HCT116 (cell line): Measurements from ENCODE around the gene ZMYND10. TPM values are rescaled to one million over a fixed set of nuclear protein-coding genes. Genes with fewer than 3 reads are reported as not detected.

Experiments used
- ATAC-seq: fragments of 200-7000 bp; cut with Tn5 transposase; 2 replicates; pipeline ENCODE4 v1.9.1; 2020; ENCODE audit warnings: mild to moderate bottlenecking, moderate library complexity
- BruUV-seq: library from RNA; stranded (reverse); fragments of 400-500 nt; replicated peaks from 2 replicates; lab custom pipeline; 2021; lab: Mats Ljungman, UMichigan
- CTCF ChIA-PET: fragments of 300-600 bp; sonication (Branson Sonifier 250); formaldehyde crosslinking; loops from one replicate; lab custom pipeline; 2021; ENCODE audit warnings: antibody characterized with exemption; lab: Charles Lee
- POLR2A ChIA-PET: fragments of 300-600, 350-600 bp; sonication (Branson Sonifier 250); formaldehyde crosslinking; loops from one replicate; lab custom pipeline; 2021; ENCODE audit warnings: antibody characterized with exemption; lab: Charles Lee
- RAD21 ChIA-PET, 2 experiments: fragments of 300-600 bp; sonication (Branson Sonifier 250); formaldehyde crosslinking; loops; one replicate each; lab custom pipeline; 2023; ENCODE audit warnings: low total read pairs in 2 of 2; ENCODE audit not compliant: uncharacterized antibody in 2 of 2, unreplicated experiment in 2 of 2, low non-redundant PET in 1 of 2; lab: Charles Lee
- DNase-seq: peaks from one replicate; pipeline ENCODE4 v3.0.0-alpha.2; 2010; ENCODE audit warnings: low read depth, low spot score
- H2AFZ ChIP-seq: fragments of 200-600 bp; shearing (Covaris generic), sonication (generic); 2 replicates; pipeline ENCODE4 v1.6.1; 2017; ENCODE audit warnings: low read depth, mixed run types, mixed read lengths, antibody characterized with exemption, low read length; ENCODE audit not compliant: poor library complexity, severe bottlenecking
- H3K27ac ChIP-seq: 2 replicates; pipeline ENCODE4 v1.5.1; 2012; ENCODE audit warnings: low read depth, low read length
- H3K27me3 ChIP-seq: fragments of 200-600 bp; sonication (generic); 2 replicates; pipeline ENCODE4 v1.6.1; 2016; ENCODE audit warnings: mixed run types, low read length, mixed read lengths; ENCODE audit not compliant: insufficient read depth
- H3K36me3 ChIP-seq, 2 experiments: fragments of 200-500 bp in 1 of 2; fragments of 200-600 bp in 1 of 2; sonication (Bioruptor generic) in 1 of 2; sonication (generic) in 1 of 2; 2 replicates each; pipeline versions ENCODE4 v1.5.1 to v1.6.1; 2014 to 2016; ENCODE audit warnings: low read length in 2 of 2, inconsistent platforms in 1 of 2, mixed read lengths in 1 of 2, mixed run types in 1 of 2; ENCODE audit not compliant: insufficient read depth in 2 of 2, control insufficient read depth in 1 of 2
- H3K4me1 ChIP-seq, 2 experiments: fragments of 200-600 bp in 1 of 2; sonication (generic) in 1 of 2; 2 replicates each; pipeline versions ENCODE4 v1.5.1 to v1.6.1; 2012 to 2017; ENCODE audit warnings: low read length in 2 of 2, inconsistent platforms in 1 of 2, mild to moderate bottlenecking in 1 of 2, mixed read lengths in 1 of 2, mixed run types in 1 of 2, moderate library complexity in 1 of 2; ENCODE audit not compliant: insufficient read depth in 2 of 2, control insufficient read depth in 1 of 2
- H3K4me2 ChIP-seq: fragments of 200-600 bp; sonication (generic); 2 replicates; pipeline ENCODE4 v1.6.1; 2017; ENCODE audit warnings: mixed run types, low read length, mixed read lengths
- H3K4me3 ChIP-seq, 2 experiments: fragments of 200-600 bp in 1 of 2; sonication (generic) in 1 of 2; replicated peaks in 1 of 2; 2 replicates each; pipeline ENCODE4 v1.5.1; 2011 to 2016; ENCODE audit warnings: low read length in 2 of 2, control low read depth in 1 of 2, low read depth in 1 of 2, mild to moderate bottlenecking in 1 of 2, mixed read lengths in 1 of 2, mixed run types in 1 of 2
- H3K79me2 ChIP-seq: fragments of 200-600 bp; sonication (generic); 2 replicates; pipeline ENCODE4 v1.6.1; 2017; ENCODE audit warnings: mild to moderate bottlenecking, mixed run types, low read length, moderate library complexity, mixed read lengths; ENCODE audit not compliant: insufficient read depth
- H3K9ac ChIP-seq: fragments of 200-600 bp; sonication (generic); 2 replicates; pipeline ENCODE4 v1.6.1; 2016; ENCODE audit warnings: low read length, mixed read lengths
- H3K9me2 ChIP-seq: fragments of 200-600 bp; sonication (generic), shearing (Covaris generic); 2 replicates; pipeline ENCODE4 v1.6.1; 2017; ENCODE audit warnings: mixed run types, mild to moderate bottlenecking, moderate library complexity; ENCODE audit not compliant: insufficient read depth
- H3K9me3 ChIP-seq, 2 experiments: fragments of 200-500 bp in 1 of 2; fragments of 200-600 bp in 1 of 2; sonication (Bioruptor generic) in 1 of 2; sonication (generic) in 1 of 2; 2 replicates each; pipeline ENCODE4 v1.6.1; 2014 to 2017; ENCODE audit warnings: low read length in 2 of 2, mixed read lengths in 2 of 2, inconsistent platforms in 1 of 2, low read depth in 1 of 2, mild to moderate bottlenecking in 1 of 2, mixed run types in 1 of 2, moderate library complexity in 1 of 2; ENCODE audit not compliant: control insufficient read depth in 1 of 2, insufficient read depth in 1 of 2
- H4K20me1 ChIP-seq: fragments of 200-600 bp; sonication (generic), shearing (Covaris generic); 2 replicates; pipeline ENCODE4 v1.6.1; 2017; ENCODE audit warnings: mixed run types, mild to moderate bottlenecking, moderate library complexity; ENCODE audit not compliant: insufficient read depth
- CBX3 ChIP-seq: IDR thresholded peaks from 2 replicates; pipeline ENCODE4 v1.6.1; 2012; ENCODE audit warnings: low read depth
- CEBPB ChIP-seq: IDR thresholded peaks from 2 replicates; pipeline ENCODE4 v1.6.1; 2012; ENCODE audit warnings: low read depth
- EGR1 ChIP-seq: IDR thresholded peaks from 2 replicates; pipeline ENCODE4 v1.6.1; 2012; ENCODE audit warnings: low read depth
- EZH2 ChIP-seq: fragments of 200-600 bp; sonication (generic); IDR thresholded peaks from 2 replicates; pipeline ENCODE4 v1.6.1; 2017; ENCODE audit warnings: antibody characterized with exemption, mixed run types
- EZH2phosphoT487 ChIP-seq: fragments of 200-600 bp; IDR thresholded peaks from 2 replicates; pipeline ENCODE4 v1.6.1; 2018; ENCODE audit warnings: antibody characterized with exemption, borderline replicate concordance
- FOSL1 ChIP-seq: IDR thresholded peaks from 2 replicates; pipeline ENCODE4 v1.6.1; 2012; ENCODE audit warnings: low read depth
- JUND ChIP-seq: IDR thresholded peaks from 2 replicates; pipeline ENCODE4 v1.6.1; 2012
- POLR2A ChIP-seq: IDR thresholded peaks from 2 replicates; pipeline ENCODE4 v1.7.0; 2011; ENCODE audit warnings: borderline replicate concordance; ENCODE audit not compliant: insufficient read depth, insufficient read length; ENCODE audit errors: extremely low read depth
- POLR2AphosphoS5 ChIP-seq: IDR thresholded peaks from 2 replicates; pipeline ENCODE4 v1.6.1; 2011; ENCODE audit warnings: mild to moderate bottlenecking, low read depth, low read length, moderate library complexity
- SIN3A ChIP-seq: IDR thresholded peaks from 2 replicates; pipeline ENCODE4 v1.6.1; 2012; ENCODE audit warnings: low read depth
- SRF ChIP-seq: IDR thresholded peaks from 2 replicates; pipeline ENCODE4 v1.6.1; 2012; ENCODE audit warnings: low read depth
- TCF7L2 ChIP-seq: IDR thresholded peaks from 2 replicates; pipeline ENCODE4 v1.7.0; 2011; ENCODE audit warnings: borderline replicate concordance, inconsistent platforms; ENCODE audit not compliant: insufficient read depth, insufficient read length; ENCODE audit errors: extremely low read depth
- YY1 ChIP-seq: IDR thresholded peaks from 2 replicates; pipeline ENCODE4 v1.6.1; 2011; ENCODE audit warnings: low read length, low read depth, moderate library complexity, mild to moderate bottlenecking; ENCODE audit not compliant: insufficient replicate concordance; ENCODE audit errors: extremely low read depth
- ZNF274 ChIP-seq: fragments of 200-500 bp; sonication (Bioruptor generic); IDR thresholded peaks from 2 replicates; pipeline ENCODE4 v1.6.1; 2014; ENCODE audit warnings: mild to moderate bottlenecking, low read depth, low read length, inconsistent platforms
- intact Hi-C: fragments of 100-400 bp; cut with micrococcal nuclease; formaldehyde crosslinking; loops from 2 replicates; pipeline ENCODE4 v1.10.0; 2022
- total RNA-seq: library from RNA; stranded (reverse); gene quantifications from one replicate; pipeline ENCODE4 v1.2.1, GENCODE V29; 2021; ENCODE audit not compliant: unreplicated experiment
- TF ChIP-seq, protein P1 (sequence below): IDR thresholded peaks from 2 replicates; pipeline ENCODE4 v1.6.1; 2011; ENCODE audit warnings: mild to moderate bottlenecking, low read length, moderate library complexity; ENCODE audit not compliant: insufficient replicate concordance; ENCODE audit errors: extremely low read depth
- TF ChIP-seq, protein P2 (sequence below), 3 experiments: fragments of 200-600 bp in 1 of 3; sonication (generic) in 1 of 3; IDR thresholded peaks in 2 of 3; conservative IDR thresholded peaks in 1 of 3; 2 replicates each; pipeline ENCODE4 v1.5.1; 2012 to 2017; ENCODE audit warnings: low read depth in 2 of 3, low read length in 2 of 3, antibody characterized with exemption in 1 of 3, borderline replicate concordance in 1 of 3, control low read depth in 1 of 3, mild to moderate bottlenecking in 1 of 3, mixed read lengths in 1 of 3, mixed run types in 1 of 3, moderate library complexity in 1 of 3; ENCODE audit not compliant: insufficient read depth in 1 of 3
- TF ChIP-seq, protein P3 (sequence below): IDR thresholded peaks from 2 replicates; pipeline ENCODE4 v1.6.1; 2012; ENCODE audit warnings: low read depth
- TF ChIP-seq, protein P4 (sequence below): IDR thresholded peaks from 2 replicates; pipeline ENCODE4 v1.6.1; 2012

Gene ZMYND10
- total RNA-seq, 1 experiment from 2014 or later = 3.3 TPM

DNA sequence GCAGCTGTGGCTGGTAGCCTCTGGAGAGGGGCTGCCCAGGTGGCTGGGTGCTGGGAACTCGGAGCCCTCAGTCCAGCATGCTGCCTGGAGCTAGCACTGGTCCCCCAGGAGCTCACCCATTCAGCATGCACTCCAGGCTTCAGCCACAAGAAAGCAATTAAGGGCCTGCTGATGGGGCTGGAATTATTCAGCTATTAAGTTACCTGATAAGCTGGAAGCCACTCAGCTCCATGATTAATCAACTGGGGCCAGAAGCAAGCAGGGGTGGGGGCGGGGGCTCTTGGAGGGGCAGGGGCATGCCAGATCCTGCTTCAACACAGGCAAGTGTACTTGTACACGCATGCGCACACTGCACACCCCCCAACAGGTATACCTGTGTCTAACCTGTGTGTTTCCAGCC, 35.9 kb upstream of the ZMYND10 start (continued):
- TF ChIP-seq, protein P1, sequence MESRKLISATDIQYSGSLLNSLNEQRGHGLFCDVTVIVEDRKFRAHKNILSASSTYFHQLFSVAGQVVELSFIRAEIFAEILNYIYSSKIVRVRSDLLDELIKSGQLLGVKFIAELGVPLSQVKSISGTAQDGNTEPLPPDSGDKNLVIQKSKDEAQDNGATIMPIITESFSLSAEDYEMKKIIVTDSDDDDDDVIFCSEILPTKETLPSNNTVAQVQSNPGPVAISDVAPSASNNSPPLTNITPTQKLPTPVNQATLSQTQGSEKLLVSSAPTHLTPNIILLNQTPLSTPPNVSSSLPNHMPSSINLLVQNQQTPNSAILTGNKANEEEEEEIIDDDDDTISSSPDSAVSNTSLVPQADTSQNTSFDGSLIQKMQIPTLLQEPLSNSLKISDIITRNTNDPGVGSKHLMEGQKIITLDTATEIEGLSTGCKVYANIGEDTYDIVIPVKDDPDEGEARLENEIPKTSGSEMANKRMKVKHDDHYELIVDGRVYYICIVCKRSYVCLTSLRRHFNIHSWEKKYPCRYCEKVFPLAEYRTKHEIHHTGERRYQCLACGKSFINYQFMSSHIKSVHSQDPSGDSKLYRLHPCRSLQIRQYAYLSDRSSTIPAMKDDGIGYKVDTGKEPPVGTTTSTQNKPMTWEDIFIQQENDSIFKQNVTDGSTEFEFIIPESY = no peak
- TF ChIP-seq EZH2phosphoT487 (no peak), JUND (no peak)

DNA sequence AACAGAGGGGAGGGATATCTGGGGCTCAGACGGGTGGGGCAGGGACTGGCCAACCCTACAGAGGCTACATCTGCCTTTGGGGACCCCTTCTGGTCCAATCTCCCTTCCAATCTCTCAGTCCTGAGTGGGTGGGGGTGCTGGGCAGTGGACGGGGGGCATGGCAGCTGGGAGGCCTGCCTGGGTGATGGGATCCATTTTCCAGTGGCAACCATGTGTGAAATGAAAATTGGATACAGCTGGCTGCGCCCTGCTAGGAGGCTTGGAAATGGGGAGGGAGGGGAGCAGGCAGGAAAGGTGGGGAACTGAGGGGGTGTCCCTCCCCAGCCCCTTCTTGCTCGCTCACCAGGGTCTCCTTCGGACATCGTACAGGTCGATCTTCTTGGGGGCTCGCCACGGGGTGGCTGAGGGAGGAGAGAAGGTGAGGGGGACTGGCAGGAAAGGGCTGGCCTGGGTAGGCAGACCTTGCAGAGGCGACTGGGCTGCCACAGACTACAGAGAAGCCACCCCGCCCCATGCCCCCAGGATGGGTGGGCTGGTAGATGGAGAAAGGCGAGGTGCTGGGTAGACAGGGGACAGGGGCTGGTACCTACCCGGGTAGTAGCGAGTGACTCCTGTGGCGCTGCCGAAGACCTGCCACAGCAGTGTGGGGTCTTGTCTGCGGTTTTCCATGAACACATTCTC, 35.0 kb upstream of the ZMYND10 start:
- ChIA-PET RAD21 (no interaction called here), CTCF (no interaction called here), POLR2A (interaction anchor here (0.7 kb wide), 1 partner anchor 209 kb away, joined by 3 read pairs; no protein-coding TSS in a partner anchor)
- no peaks in the 10 kb centered on the region for H3K36me3 ChIP-seq
- no peaks in the 10 kb centered on the region for H4K20me1 ChIP-seq
- H3K4me1 ChIP-seq = no peaks in the 10 kb centered on the region
- H3K27ac ChIP-seq = no peak overlapping the region
- intact Hi-C loops = no loop called here
- H3K9me2 ChIP-seq = no peaks in the 10 kb centered on the region
- BruUV-seq = no TSS peak
- no peak overlapping the region for H2AFZ ChIP-seq
- H3K4me2 ChIP-seq = no peak overlapping the region
- H3K4me3 ChIP-seq = no peak overlapping the region
- no peaks in the 10 kb centered on the region for H3K79me2 ChIP-seq
- TF ChIP-seq CBX3 (no peak), POLR2A (no peak), SIN3A (no peak), FOSL1 (no peak), POLR2AphosphoS5 (no peak), EGR1 (no peak), CEBPB (no peak), ZNF274 (no peak), TCF7L2 (no peak), SRF (no peak), YY1 (no peak), EZH2 (no peak), EZH2phosphoT487 (no peak)
- TF ChIP-seq, protein P2, sequence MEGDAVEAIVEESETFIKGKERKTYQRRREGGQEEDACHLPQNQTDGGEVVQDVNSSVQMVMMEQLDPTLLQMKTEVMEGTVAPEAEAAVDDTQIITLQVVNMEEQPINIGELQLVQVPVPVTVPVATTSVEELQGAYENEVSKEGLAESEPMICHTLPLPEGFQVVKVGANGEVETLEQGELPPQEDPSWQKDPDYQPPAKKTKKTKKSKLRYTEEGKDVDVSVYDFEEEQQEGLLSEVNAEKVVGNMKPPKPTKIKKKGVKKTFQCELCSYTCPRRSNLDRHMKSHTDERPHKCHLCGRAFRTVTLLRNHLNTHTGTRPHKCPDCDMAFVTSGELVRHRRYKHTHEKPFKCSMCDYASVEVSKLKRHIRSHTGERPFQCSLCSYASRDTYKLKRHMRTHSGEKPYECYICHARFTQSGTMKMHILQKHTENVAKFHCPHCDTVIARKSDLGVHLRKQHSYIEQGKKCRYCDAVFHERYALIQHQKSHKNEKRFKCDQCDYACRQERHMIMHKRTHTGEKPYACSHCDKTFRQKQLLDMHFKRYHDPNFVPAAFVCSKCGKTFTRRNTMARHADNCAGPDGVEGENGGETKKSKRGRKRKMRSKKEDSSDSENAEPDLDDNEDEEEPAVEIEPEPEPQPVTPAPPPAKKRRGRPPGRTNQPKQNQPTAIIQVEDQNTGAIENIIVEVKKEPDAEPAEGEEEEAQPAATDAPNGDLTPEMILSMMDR (IDR thresholded peaks at IDR 0.05 in 2 of 3, conservative IDR thresholded peaks at IDR 0.05 in 1 of 3; ENCODE audit: borderline replicate concordance in 1 of 3, insufficient read depth in 1 of 3, low read depth in 2 of 3, low read length in 2 of 3) = no peak
- TF ChIP-seq, protein P3, sequence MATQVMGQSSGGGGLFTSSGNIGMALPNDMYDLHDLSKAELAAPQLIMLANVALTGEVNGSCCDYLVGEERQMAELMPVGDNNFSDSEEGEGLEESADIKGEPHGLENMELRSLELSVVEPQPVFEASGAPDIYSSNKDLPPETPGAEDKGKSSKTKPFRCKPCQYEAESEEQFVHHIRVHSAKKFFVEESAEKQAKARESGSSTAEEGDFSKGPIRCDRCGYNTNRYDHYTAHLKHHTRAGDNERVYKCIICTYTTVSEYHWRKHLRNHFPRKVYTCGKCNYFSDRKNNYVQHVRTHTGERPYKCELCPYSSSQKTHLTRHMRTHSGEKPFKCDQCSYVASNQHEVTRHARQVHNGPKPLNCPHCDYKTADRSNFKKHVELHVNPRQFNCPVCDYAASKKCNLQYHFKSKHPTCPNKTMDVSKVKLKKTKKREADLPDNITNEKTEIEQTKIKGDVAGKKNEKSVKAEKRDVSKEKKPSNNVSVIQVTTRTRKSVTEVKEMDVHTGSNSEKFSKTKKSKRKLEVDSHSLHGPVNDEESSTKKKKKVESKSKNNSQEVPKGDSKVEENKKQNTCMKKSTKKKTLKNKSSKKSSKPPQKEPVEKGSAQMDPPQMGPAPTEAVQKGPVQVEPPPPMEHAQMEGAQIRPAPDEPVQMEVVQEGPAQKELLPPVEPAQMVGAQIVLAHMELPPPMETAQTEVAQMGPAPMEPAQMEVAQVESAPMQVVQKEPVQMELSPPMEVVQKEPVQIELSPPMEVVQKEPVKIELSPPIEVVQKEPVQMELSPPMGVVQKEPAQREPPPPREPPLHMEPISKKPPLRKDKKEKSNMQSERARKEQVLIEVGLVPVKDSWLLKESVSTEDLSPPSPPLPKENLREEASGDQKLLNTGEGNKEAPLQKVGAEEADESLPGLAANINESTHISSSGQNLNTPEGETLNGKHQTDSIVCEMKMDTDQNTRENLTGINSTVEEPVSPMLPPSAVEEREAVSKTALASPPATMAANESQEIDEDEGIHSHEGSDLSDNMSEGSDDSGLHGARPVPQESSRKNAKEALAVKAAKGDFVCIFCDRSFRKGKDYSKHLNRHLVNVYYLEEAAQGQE = no peak
- TF ChIP-seq, protein P4, sequence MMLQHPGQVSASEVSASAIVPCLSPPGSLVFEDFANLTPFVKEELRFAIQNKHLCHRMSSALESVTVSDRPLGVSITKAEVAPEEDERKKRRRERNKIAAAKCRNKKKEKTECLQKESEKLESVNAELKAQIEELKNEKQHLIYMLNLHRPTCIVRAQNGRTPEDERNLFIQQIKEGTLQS = no peak
- H3K9ac ChIP-seq = no peak overlapping the region
- no peaks in the 10 kb centered on the region for H3K9me3 ChIP-seq
- no peaks in the 10 kb centered on the region for H3K27me3 ChIP-seq
- DNase-seq = no peak
- ATAC-seq = no peak
